OCI-LY1 (cell line): ENCODE measurements around the gene RHBDF2.

Experiments
- H2AFZ ChIP-seq: fragments of 200-600 bp; sonication (generic), shearing (Covaris generic); 2 replicates; pipeline ENCODE4 v1.6.0; 2014; ENCODE audit warnings: antibody characterized with exemption, mild to moderate bottlenecking, low read length
- H3F3A ChIP-seq: fragments of 200-600 bp; sonication (generic), shearing (Covaris generic); 2 replicates; pipeline ENCODE4 v1.6.0; 2014; ENCODE audit warnings: mild to moderate bottlenecking, antibody characterized with exemption, low read length, moderate library complexity; ENCODE audit not compliant: insufficient read depth
- H3K27ac ChIP-seq: fragments of 200-600 bp; sonication (generic); 2 replicates; pipeline ENCODE4 v1.5.1; 2014; ENCODE audit warnings: low read length, mixed run types, mild to moderate bottlenecking, low read depth; ENCODE audit not compliant: poor library complexity, severe bottlenecking
- H3K27me3 ChIP-seq: fragments of 200-600 bp; sonication (generic); 2 replicates; pipeline ENCODE4 v1.6.0; 2014; ENCODE audit warnings: antibody characterized with exemption, mild to moderate bottlenecking, low read length, moderate library complexity; ENCODE audit not compliant: insufficient read depth
- H3K36me3 ChIP-seq: fragments of 200-600 bp; sonication (generic); 2 replicates; pipeline ENCODE4 v1.6.1; 2014; ENCODE audit warnings: mild to moderate bottlenecking, antibody characterized with exemption, low read length, moderate library complexity, mixed read lengths; ENCODE audit not compliant: insufficient read depth
- H3K4me1 ChIP-seq: fragments of 200-600 bp; sonication (generic); 2 replicates; pipeline ENCODE4 v1.5.1; 2014; ENCODE audit warnings: mild to moderate bottlenecking, low read length, moderate library complexity; ENCODE audit not compliant: insufficient read depth, severe bottlenecking
- H3K4me2 ChIP-seq: fragments of 200-600 bp; sonication (generic), shearing (Covaris generic); 2 replicates; pipeline ENCODE4 v1.6.1; 2014; ENCODE audit warnings: low read length
- H3K4me3 ChIP-seq: fragments of 200-600 bp; sonication (generic); 2 replicates; pipeline ENCODE4 v1.5.1; 2014; ENCODE audit warnings: low read length, low read depth, mild to moderate bottlenecking, mixed read lengths; ENCODE audit not compliant: poor library complexity, severe bottlenecking
- H3K79me2 ChIP-seq: fragments of 200-600 bp; shearing (Covaris generic); 2 replicates; pipeline ENCODE4 v1.6.1; 2016; ENCODE audit warnings: mixed run types, low read length, mixed read lengths; ENCODE audit not compliant: insufficient read depth
- H3K9ac ChIP-seq: fragments of 200-600 bp; sonication (generic), shearing (Covaris generic); 2 replicates; pipeline ENCODE4 v1.6.1; 2014; ENCODE audit warnings: mild to moderate bottlenecking, low read length, mixed read lengths
- H3K9me2 ChIP-seq: fragments of 200-600 bp; sonication (generic), shearing (Covaris generic); 2 replicates; pipeline ENCODE4 v1.6.1; 2014; ENCODE audit warnings: low read depth, mild to moderate bottlenecking, low read length, mixed read lengths
- H3K9me3 ChIP-seq: fragments of 200-600 bp; shearing (Covaris generic); 2 replicates; pipeline ENCODE4 v1.6.1; 2014; ENCODE audit warnings: low read length, mixed read lengths
- H4K20me1 ChIP-seq: fragments of 200-600 bp; sonication (generic), shearing (Covaris generic); 2 replicates; pipeline ENCODE4 v1.6.0; 2016; ENCODE audit warnings: mild to moderate bottlenecking, low read length; ENCODE audit not compliant: insufficient read depth
- CTCF ChIP-seq: fragments of 200-600 bp; sonication (generic), shearing (Covaris generic); IDR thresholded peaks from 2 replicates; pipeline ENCODE4 v1.5.1; 2017; ENCODE audit warnings: mild to moderate bottlenecking, antibody characterized with exemption, low read length, moderate library complexity, mixed read lengths
- EZH2 ChIP-seq: fragments of 200-600 bp; sonication (generic), shearing (Covaris generic); IDR thresholded peaks from 2 replicates; pipeline ENCODE4 v1.8.0; 2017; ENCODE audit warnings: borderline replicate concordance, mixed run types, mild to moderate bottlenecking, antibody characterized with exemption, low read length, moderate library complexity, mixed read lengths

RHBDF2 gene

GRCh38 chr17:76506408-76507345 is 5.5 kb upstream of the RHBDF2 start:
- TF ChIP-seq CTCF (peak; percentile 94), EZH2 (no peak)
- H3K9me2 ChIP-seq = no peaks in the 10 kb centered on the region
- no peaks in the 10 kb centered on the region for H3K36me3 ChIP-seq
- no peaks in the 10 kb centered on the region for H3K27me3 ChIP-seq
- no peaks in the 10 kb centered on the region for H4K20me1 ChIP-seq
- H3K27ac ChIP-seq = no peak overlapping the region
- H2AFZ ChIP-seq = no peak overlapping the region
- no peaks in the 10 kb centered on the region for H3K9me3 ChIP-seq
- no peak overlapping the region for H3K4me3 ChIP-seq
- peak overlapping the region; percentile 43; the same call in 1 of the 2 replicates for H3K4me2 ChIP-seq
- H3K79me2 ChIP-seq = no peaks in the 10 kb centered on the region
- H3K4me1 ChIP-seq = peaks cover 20% of the 10 kb centered on the region
- no peaks in the 10 kb centered on the region for H3F3A ChIP-seq
- no peak overlapping the region for H3K9ac ChIP-seq

- H3K36me3 ChIP-seq = no peaks in the 10 kb centered on the region
- H3K9ac ChIP-seq = no peak overlapping the region
- no peaks in the 10 kb centered on the region for H3K9me3 ChIP-seq
- no peaks in the 10 kb centered on the region for H3K79me2 ChIP-seq
- TF ChIP-seq EZH2 (no peak), CTCF (no peak)
- H3K9me2 ChIP-seq = no peaks in the 10 kb centered on the region
- H3F3A ChIP-seq = no peaks in the 10 kb centered on the region
- H3K4me1 ChIP-seq = peaks cover 40% of the 10 kb centered on the region
- no peaks in the 10 kb centered on the region for H3K27me3 ChIP-seq
- H3K27ac ChIP-seq = no peak overlapping the region
- H4K20me1 ChIP-seq = no peaks in the 10 kb centered on the region
- H2AFZ ChIP-seq = no peak overlapping the region
- H3K4me2 ChIP-seq = no peak overlapping the region
- H3K4me3 ChIP-seq = no peak overlapping the region
These were observed 2.9 kb upstream of the RHBDF2 start for GRCh38 chr17:76504117-76504516.

GRCh38 chr17:76502341-76503211 is 1.4 kb upstream of the RHBDF2 start:
- Histone ChIP-seq H3K9me2 (no peaks in the 10 kb centered on the region), H3K27me3 (no peaks in the 10 kb centered on the region), H3K79me2 (no peaks in the 10 kb centered on the region), H3K9ac (peak overlapping the region; percentile 31; the same call in 1 of the 2 replicates), H3K4me3 (no peak overlapping the region), H2AFZ (no peak overlapping the region), H3F3A (no peaks in the 10 kb centered on the region), H3K36me3 (no peaks in the 10 kb centered on the region), H3K4me2 (no peak overlapping the region), H3K9me3 (no peaks in the 10 kb centered on the region), H3K27ac (peak overlapping the region; percentile 38), H4K20me1 (no peaks in the 10 kb centered on the region), H3K4me1 (peaks cover 48% of the 10 kb centered on the region)
- TF ChIP-seq EZH2 (no peak), CTCF (no peak)
